ENCODE measurements around the gene SCAF8.

SCAF8 gene

GRCh38 chr6:154842833-154843232 is 109.6 kb downstream of the SCAF8 start:
- no peak for DNase-seq

GRCh38 chr6:154847318-154847717 is 114.1 kb downstream of the SCAF8 start:
- DNase-seq = no peak

GRCh38 chr6:154848580-154848979 is 115.4 kb downstream of the SCAF8 start:
- no peak for DNase-seq

- DNase-seq = no peak
Measured at GRCh38 chr6:154849475-154849874, 116.3 kb downstream of the SCAF8 start.

- DNase-seq = no peak
Measured at GRCh38 chr6:154852687-154853086, 119.5 kb downstream of the SCAF8 start.

- DNase-seq = no peak
Measured at GRCh38 chr6:154857529-154857928, 124.3 kb downstream of the SCAF8 start.

GRCh38 chr6:154861825-154862224 is 128.6 kb downstream of the SCAF8 start:
- DNase-seq = no peak

GRCh38 chr6:154862536-154862935 is 129.3 kb downstream of the SCAF8 start:
- no peak for DNase-seq

- no peak for DNase-seq
Measured at GRCh38 chr6:154864066-154864430, 130.8 kb downstream of the SCAF8 start.

GRCh38 chr6:154865291-154865690 is 132.1 kb downstream of the SCAF8 start:
- no peak for DNase-seq

- no peak for DNase-seq
Measured at GRCh38 chr6:154868143-154868594, 135.0 kb downstream of the SCAF8 start.

- no peak for DNase-seq
Measured at GRCh38 chr6:154872542-154873114, 139.4 kb downstream of the SCAF8 start.

- no peak for DNase-seq
Measured at GRCh38 chr6:154873546-154873945, 140.3 kb downstream of the SCAF8 start.

- DNase-seq = no peak
Measured at GRCh38 chr6:154874773-154875592, 141.8 kb downstream of the SCAF8 start.

- no peak for DNase-seq
Measured at GRCh38 chr6:154876486-154877280, 143.5 kb downstream of the SCAF8 start.

GRCh38 chr6:154878871-154879491 is 145.8 kb downstream of the SCAF8 start:
- DNase-seq = no peak

- no peak for DNase-seq
Measured at GRCh38 chr6:154882107-154882506, 148.9 kb downstream of the SCAF8 start.

Data from activated gamma-delta T cell (primary cell).